ENCODE measurements around the gene DIO3.

GRCh38 chr14:101577221-101577909, 16.1 kb downstream of the DIO3 start:
- TF ChIP-seq CTCF (conservative IDR thresholded peaks at IDR 0.05), result no peak
- TF ChIP-seq EZH2 (IDR thresholded peaks at IDR 0.05; ENCODE audit: low read depth), result no peak
